Gastrocnemius medialis (tissue), 4 donors: ENCODE results near the gene RAB33A.

Experiments
- CTCF ChIP-seq, 5 experiments: fragments of 450-650 bp in 3 of 5; fragments of 200-600 bp in 2 of 5; sonication (generic) in 2 of 5; IDR thresholded peaks in 4 of 5; conservative IDR thresholded peaks in 1 of 5; 1 replicate in 4 of 5; 2 replicates in 1 of 5; pipeline ENCODE4 v1.5.1; 2016 to 2019; ENCODE audit warnings: antibody characterized with exemption in 5 of 5, mild to moderate bottlenecking in 3 of 5, moderate library complexity in 3 of 5
- POLR2A ChIP-seq, 2 donors: fragments of 450-650 bp; IDR thresholded peaks; one replicate each; pipeline ENCODE4 v1.6.1; 2017; ENCODE audit warnings: antibody characterized with exemption in 2 of 2, mild to moderate bottlenecking in 2 of 2, moderate library complexity in 2 of 2

GRCh38 chrX:130163398-130163797 lies 8.4 kb upstream of the RAB33A start:
- no peak for TF ChIP-seq CTCF (IDR thresholded peaks at IDR 0.05 in 4 of 5, conservative IDR thresholded peaks at IDR 0.05 in 1 of 5)
- no peak for TF ChIP-seq POLR2A (IDR thresholded peaks at IDR 0.05)
